ENCODE measurements around the gene TRIP12.

DNA sequence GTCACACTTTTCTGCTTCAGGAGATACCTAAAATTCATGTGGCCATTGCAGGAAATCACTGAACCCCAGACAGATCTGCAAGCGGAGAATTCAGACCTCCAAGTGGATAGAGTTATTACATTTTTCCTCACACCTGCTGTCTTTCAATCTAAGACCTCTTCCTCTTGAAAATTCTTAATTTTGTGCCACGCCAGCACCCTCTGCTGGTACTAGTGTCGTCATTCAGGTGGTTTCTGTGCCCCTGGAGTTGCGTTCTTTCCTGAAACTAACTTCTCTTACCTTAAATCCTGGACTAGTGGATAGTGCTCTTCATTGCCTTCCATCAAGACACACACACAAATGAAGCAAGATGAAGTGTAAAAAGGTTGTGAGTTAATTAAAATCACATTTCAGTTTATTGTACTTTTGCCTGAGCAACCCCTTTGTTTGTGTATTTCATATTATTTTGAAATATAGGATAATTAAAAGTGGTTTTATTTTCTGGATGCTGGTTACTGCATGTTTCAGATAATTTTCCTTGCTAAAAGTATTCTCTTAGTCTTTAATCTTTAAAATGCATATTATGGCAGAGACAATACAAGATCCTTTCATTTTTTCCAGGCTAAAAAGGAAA lies 205.8 kb downstream of the TRIP12 start:
- TF ChIP-seq GATA2 (IDR thresholded peaks at IDR 0.05; ENCODE audit: low read depth, low read length) = no peak
- no peak for TF ChIP-seq GATA3 (IDR thresholded peaks at IDR 0.05; ENCODE audit: low read depth, low read length)
